ENCODE data around the gene KANK4.

The KANK4 gene

GRCh38 chr1:62208087-62208486, 111.1 kb downstream of the KANK4 start:
- no peak for DNase-seq (ENCODE audit: low read depth, low spot score)

GRCh38 chr1:62207187-62207586, 112.0 kb downstream of the KANK4 start:
- DNase-seq (ENCODE audit: low read depth, low spot score) = no peak

- no peak for DNase-seq (ENCODE audit: low read depth, low spot score)
Measured at GRCh38 chr1:62198781-62199125, 120.5 kb downstream of the KANK4 start.

- DNase-seq (ENCODE audit: low read depth, low spot score) = no peak
Measured at GRCh38 chr1:62198069-62198780, 121.0 kb downstream of the KANK4 start.

- DNase-seq (ENCODE audit: low read depth, low spot score) = no peak
Measured at GRCh38 chr1:62196086-62196690, 123.0 kb downstream of the KANK4 start.

- DNase-seq (ENCODE audit: low read depth, low spot score) = no peak
Measured at GRCh38 chr1:62194651-62195544, 124.3 kb downstream of the KANK4 start, which contains the start of gene L1TD1. TSS of gene L1TD1 (plus strand) at chr1:62194849. CDS start at chr1:62206629, 11,780 bp downstream.

- no peak for DNase-seq (ENCODE audit: low read depth, low spot score)
Measured at GRCh38 chr1:62188111-62188510, 131.1 kb downstream of the KANK4 start.

- no peak for DNase-seq (ENCODE audit: low read depth, low spot score)
Measured at GRCh38 chr1:62187548-62187947, 131.7 kb downstream of the KANK4 start.
